DMS79 (cell line): ENCODE data around the gene HNRNPUL2.
A peak's percentile ranks its signal among the peaks of the same experiment; 100 is the strongest.
"Not testable (repeated sequence)": the region's sequence is repeated elsewhere in the genome, so short reads cannot be mapped to it uniquely, and the experiment has no call there.

Experiments
- DNase-seq: peaks from one replicate; lab custom pipeline; 2025; lab: John Stamatoyannopoulos, UW

Gene HNRNPUL2

GRCh38 chr11:62703921-62704320 is 23.3 kb downstream of the HNRNPUL2 start:
- DNase-seq = not testable (repeated sequence)

DNA sequence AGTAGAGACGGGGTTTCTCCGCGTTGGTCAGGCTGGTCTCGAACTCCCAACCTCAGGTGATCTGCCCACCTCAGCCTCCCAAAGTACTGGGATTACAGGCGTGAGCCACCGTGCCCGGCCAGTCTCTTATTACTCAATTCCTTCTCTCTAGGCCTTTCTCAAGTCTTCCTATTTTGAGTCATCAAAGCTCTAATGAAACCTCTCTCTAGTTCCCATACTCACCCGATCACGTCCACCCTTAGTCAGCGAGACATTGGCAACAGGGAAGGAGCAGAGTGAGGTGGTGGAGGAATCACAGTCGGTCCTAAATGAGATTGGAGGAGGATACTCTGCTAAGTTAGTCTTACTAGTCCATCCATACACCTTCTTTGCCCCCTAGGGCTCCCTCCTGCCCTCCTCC is 25.0 kb downstream of the HNRNPUL2 start:
- DNase-seq = no peak

- peak; percentile 6 for DNase-seq
These were observed 32.6 kb downstream of the HNRNPUL2 start for GRCh38 chr11:62694455-62695167.

DNA sequence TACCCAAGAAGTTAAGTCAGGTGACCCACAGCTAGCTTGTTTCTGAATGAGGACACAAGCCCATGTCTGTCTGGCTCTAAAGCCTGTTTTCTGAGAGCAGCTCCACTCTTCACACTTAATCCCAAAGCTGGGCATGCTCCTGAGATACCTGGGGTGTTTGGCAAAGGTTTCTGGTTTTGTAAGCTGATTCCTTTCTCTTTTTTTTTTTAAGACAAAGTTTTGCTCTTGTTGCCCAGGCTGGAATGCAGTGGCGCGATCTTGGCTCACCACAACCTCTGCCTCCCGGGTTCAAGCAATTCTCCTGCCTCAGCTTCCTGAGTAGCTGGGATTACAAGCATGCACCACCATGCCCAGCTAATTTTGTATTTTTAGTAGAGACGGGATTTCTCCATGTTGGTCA is 33.6 kb downstream of the HNRNPUL2 start:
- DNase-seq = not testable (repeated sequence)

- no peak for DNase-seq
These were observed 37.7 kb downstream of the HNRNPUL2 start, which contains the start of gene LRRN4CL for GRCh38 chr11:62689421-62690183. Gene LRRN4CL, minus strand, starts transcription at chr11:62689530. Its CDS starts 1,022 bp downstream, at chr11:62688508.

- DNase-seq = no peak
These were observed 38.8 kb downstream of the HNRNPUL2 start for GRCh38 chr11:62688491-62688890.

- DNase-seq = no peak
These were observed 39.5 kb downstream of the HNRNPUL2 start for GRCh38 chr11:62687508-62688396.

GRCh38 chr11:62682518-62682917 is 44.7 kb downstream of the HNRNPUL2 start:
- DNase-seq = no peak

DNA sequence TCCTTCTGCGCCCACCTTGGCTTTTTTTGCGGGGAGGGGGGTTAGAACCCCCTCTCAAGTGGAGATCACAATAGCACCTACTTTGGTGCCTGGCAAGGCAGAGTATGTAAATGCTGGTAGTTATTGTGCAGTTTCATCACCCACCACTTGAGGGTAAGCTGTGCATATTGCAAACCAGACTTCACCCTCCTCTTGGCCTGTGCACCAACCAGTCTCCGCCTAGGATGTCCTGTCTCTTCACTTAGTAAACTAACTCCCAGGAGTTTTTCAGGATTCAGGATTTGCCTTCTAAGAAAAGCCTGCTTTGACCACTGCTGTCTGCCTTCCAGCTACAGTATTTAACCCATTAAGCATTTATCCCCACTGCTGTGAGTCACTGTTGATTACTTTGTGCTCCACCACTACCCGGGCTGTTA is 46.4 kb downstream of the HNRNPUL2 start:
- DNase-seq = peak; percentile 3

GRCh38 chr11:62678770-62679696 is 48.2 kb downstream of the HNRNPUL2 start, which contains the start of gene UBXN1:
Gene UBXN1, minus strand, starts transcription at chr11:62679073. Its CDS starts 150 bp downstream, at chr11:62678923.
- peak; percentile 72 for DNase-seq

DNA sequence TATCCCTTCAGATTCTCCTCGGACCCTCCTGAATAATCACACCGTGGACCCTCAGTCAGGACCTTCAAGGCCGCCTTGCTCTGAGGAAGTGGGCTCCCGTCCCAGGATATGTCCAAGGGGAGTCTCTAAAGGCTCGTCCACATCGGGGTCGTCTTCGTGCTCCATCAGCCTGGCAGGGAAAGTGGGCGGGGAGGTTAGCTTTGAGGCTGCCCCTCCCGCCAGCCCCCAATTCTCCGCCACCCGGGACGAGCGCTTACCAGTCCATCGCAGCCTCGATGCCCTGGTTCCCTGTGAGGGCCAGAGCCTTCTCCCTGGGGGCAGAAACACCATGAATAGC is 48.9 kb downstream of the HNRNPUL2 start:
- no peak for DNase-seq

DNA sequence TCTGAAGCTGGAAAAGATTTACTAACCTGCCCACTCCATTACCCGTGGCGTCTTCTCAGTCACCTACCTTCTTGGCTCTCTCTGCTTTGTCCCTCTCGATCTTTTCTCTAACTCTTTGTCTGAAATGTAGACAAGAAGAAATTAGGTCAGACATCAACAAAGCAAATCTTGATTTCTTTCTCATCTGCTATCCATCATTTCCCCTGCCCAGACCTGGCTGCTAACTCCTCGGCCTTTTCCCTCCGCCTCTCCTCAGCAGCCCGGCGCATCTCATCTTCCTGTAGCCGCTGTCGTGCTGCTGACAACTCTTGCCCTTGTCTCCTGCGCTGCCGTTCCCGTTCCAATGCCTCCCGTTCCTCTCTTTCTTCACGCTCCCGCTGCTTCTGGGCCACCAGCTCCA is 49.5 kb downstream of the HNRNPUL2 start:
- no peak for DNase-seq

DNA sequence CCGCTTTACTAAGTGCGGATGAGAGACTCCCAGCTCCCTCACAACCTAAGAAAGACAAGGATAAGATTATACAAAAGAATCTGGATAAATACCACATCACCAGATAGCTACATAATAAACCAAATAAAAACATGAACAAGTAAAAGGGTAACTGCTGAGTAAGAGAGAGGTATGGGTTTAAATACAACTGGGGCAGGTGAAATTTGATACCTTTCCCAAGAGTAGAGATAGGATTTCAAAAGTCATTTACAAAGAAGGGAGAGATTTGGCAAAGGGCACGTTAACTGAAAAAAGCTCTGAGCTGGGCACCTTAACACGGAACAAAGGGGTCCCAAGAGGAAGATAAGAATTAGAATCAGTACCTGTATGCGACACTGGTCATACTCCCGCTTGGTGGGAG is 50.1 kb downstream of the HNRNPUL2 start:
- no peak for DNase-seq

GRCh38 chr11:62676698-62677097 is 50.6 kb downstream of the HNRNPUL2 start:
- no peak for DNase-seq

DNA sequence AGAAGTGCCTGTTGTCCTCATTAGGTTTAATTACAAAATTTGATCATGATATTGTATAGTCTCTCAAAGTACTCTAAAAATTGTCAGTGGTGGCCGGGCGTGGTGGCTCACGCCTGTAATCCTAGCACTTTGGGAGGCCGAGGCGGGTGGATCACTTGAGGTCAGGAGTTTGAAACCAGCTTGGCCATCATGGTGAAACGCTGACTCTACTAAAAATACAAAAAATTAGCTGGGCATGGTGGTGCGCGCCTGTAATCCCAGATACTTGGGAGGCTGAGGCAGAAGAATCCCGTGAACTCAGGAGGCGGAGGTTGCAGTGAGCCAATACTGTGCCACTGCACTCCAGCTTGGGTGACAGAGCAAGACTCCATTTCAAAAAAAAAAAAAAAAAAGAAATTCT is 51.8 kb downstream of the HNRNPUL2 start:
- not testable (repeated sequence) for DNase-seq

GRCh38 chr11:62673196-62673525 is 54.1 kb downstream of the HNRNPUL2 start:
- DNase-seq = no peak

- peak; percentile 68 for DNase-seq
These were observed 55.5 kb downstream of the HNRNPUL2 start, which contains the start of the genes LBHD1 and UQCC3 for GRCh38 chr11:62671608-62672389. Gene LBHD1, minus strand, starts transcription at chr11:62672267. Its CDS starts 2,236 bp downstream, at chr11:62670031. Gene UQCC3, plus strand, starts transcription at chr11:62671673. Its CDS starts 73 bp downstream, at chr11:62671746.

GRCh38 chr11:62671236-62671607 is 56.0 kb downstream of the HNRNPUL2 start:
- no peak for DNase-seq

DNA sequence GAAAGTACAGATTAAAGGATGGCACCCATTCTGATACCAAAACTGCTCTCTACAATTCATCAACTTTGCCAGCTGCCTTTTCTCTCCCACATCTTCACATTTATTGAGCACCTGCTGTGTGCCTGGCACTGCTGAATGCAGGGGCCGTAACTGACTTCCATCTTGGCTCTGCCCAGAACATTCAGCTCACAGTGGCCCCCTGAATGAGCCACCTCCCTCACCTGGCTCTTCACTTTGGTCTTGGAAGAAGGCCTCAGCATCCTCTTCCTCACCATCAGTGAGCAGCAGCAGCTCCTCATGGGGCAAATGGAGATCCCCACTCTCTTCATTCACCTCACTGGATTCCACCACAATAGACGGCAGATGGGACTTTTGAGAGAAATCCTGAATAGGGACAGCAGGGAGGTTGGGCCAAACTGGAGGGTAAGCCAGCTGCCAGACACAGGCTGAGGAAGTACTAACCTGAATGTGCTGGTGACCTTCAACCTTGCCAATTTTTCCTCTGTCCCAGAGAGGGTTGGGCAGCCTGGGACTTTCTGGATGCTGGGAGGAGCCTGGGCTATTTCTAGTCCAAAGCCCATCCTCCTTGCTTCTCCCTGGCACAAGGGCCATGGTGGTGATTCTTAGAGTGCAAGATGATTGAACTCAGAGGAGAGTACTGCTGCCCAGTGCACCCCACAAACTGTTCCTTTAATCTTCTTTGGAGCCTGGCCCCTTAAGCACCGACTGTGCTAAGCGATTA is 57.7 kb downstream of the HNRNPUL2 start:
- no peak for DNase-seq

DNA sequence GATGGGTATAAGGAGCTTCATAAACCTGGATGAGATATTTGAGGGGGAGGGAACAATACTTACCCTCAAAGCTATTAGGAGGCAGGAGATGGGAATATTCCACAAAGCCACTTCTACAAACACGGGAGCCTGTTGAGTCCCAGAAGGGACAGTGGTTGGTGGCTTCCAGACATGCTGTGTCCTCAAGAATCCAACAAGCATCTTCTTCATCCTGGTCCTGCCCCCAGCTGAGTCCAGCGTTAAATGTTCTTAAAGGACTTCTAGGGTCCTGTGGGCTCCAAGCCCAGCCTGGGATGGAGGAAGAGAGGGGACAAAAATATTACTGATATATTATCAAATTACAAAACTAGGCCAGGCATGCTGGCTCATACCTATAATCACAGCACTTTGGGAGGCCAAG is 59.8 kb downstream of the HNRNPUL2 start:
- no peak for DNase-seq
